Neutrophil (primary cell): ENCODE results near the gene LRP8.

Source experiments
- H3K27ac ChIP-seq: fragments of 200-600 bp; sonication (generic); 2 replicates; pipeline ENCODE4 v1.5.1; 2016; ENCODE audit warnings: mild to moderate bottlenecking, moderate library complexity
- H3K27me3 ChIP-seq: fragments of 200-600 bp; sonication (generic); 2 replicates; pipeline ENCODE4 v1.6.0; 2016; ENCODE audit warnings: mild to moderate bottlenecking
- H3K36me3 ChIP-seq: fragments of 200-600 bp; sonication (generic); 2 replicates; pipeline ENCODE4 v1.5.1; 2017
- H3K4me1 ChIP-seq, 2 experiments: fragments of 200-600 bp in 1 of 2; sonication (generic) in 1 of 2; 1 replicate in 1 of 2; 2 replicates in 1 of 2; pipeline versions ENCODE4 v1.5.1 to v1.6.1; 2013 to 2016; ENCODE audit warnings: low read depth in 1 of 2, low read length in 1 of 2, mild to moderate bottlenecking in 1 of 2, moderate library complexity in 1 of 2; ENCODE audit not compliant: control insufficient read depth in 1 of 2, insufficient read depth in 1 of 2
- H3K4me3 ChIP-seq, 2 experiments: fragments of 200-600 bp in 1 of 2; sonication (generic) in 1 of 2; 1 replicate in 1 of 2; 2 replicates in 1 of 2; pipeline ENCODE4 v1.5.1; 2013 to 2016; ENCODE audit warnings: low read depth in 1 of 2, low read length in 1 of 2, mild to moderate bottlenecking in 1 of 2, moderate library complexity in 1 of 2
- H3K9me3 ChIP-seq: fragments of 200-600 bp; sonication (generic); 2 replicates; pipeline ENCODE4 v1.5.1; 2016
- TF ChIP-seq, protein P1 (sequence below): fragments of 200-600 bp; sonication (generic); IDR thresholded peaks from 2 replicates; pipeline ENCODE4 v1.5.1; 2016; ENCODE audit warnings: antibody characterized with exemption

LRP8 gene

DNA sequence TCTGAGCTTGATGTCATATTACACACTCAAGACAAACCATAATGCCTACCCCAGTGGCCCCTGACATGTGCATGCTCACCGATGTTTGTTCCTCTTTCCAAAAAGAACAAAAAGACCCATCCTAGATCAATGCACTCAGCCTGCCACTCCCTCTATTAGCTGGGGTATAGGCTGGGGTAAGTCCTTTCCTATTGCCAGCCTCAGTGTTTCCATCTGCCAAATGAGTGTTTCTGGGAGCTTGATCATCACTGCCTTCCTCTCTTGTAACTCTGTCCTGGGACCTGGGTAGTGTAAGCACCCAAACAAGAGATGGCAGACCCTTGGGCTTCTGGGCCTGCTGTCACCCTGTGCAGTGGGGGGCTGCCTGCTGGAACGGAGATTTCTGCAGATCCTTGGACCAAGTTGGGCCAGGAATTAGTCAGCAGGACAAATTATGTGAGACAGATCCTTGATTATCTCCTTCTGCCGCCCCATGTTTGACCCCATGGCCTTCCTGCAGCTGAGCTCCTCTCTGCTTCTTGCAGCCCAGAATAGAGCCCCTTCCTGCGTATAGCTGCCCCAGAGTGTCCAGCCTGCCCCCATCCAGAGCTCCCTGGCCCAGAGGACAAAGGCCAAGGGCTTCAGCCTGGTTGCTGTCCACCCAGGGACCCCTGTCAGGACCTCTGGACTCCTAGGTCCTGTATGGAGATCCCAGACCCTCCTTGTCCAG lies 31.5 kb upstream of the LRP8 start:
- Histone ChIP-seq H3K36me3 (no peaks in the 10 kb centered on the region), H3K9me3 (peaks cover 10% of the 10 kb centered on the region), H3K27ac (no peak overlapping the region), H3K4me3 (no peak overlapping the region), H3K4me1 (no peaks in the 10 kb centered on the region), H3K27me3 (no peaks in the 10 kb centered on the region)
- TF ChIP-seq, protein P1, sequence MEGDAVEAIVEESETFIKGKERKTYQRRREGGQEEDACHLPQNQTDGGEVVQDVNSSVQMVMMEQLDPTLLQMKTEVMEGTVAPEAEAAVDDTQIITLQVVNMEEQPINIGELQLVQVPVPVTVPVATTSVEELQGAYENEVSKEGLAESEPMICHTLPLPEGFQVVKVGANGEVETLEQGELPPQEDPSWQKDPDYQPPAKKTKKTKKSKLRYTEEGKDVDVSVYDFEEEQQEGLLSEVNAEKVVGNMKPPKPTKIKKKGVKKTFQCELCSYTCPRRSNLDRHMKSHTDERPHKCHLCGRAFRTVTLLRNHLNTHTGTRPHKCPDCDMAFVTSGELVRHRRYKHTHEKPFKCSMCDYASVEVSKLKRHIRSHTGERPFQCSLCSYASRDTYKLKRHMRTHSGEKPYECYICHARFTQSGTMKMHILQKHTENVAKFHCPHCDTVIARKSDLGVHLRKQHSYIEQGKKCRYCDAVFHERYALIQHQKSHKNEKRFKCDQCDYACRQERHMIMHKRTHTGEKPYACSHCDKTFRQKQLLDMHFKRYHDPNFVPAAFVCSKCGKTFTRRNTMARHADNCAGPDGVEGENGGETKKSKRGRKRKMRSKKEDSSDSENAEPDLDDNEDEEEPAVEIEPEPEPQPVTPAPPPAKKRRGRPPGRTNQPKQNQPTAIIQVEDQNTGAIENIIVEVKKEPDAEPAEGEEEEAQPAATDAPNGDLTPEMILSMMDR: no peak

- H3K9me3 ChIP-seq: peaks cover 10% of the 10 kb centered on the region
- no peaks in the 10 kb centered on the region for H3K36me3 ChIP-seq
- TF ChIP-seq, protein P1: no peak
- H3K4me3 ChIP-seq: no peak overlapping the region
- no peak overlapping the region for H3K27ac ChIP-seq
- H3K4me1 ChIP-seq: no peaks in the 10 kb centered on the region
- no peaks in the 10 kb centered on the region for H3K27me3 ChIP-seq
These were observed 28.8 kb upstream of the LRP8 start for GRCh38 chr1:53356637-53357036.

GRCh38 chr1:53354119-53354518 lies 26.2 kb upstream of the LRP8 start:
- Histone ChIP-seq H3K4me1 (no peaks in the 10 kb centered on the region), H3K36me3 (no peaks in the 10 kb centered on the region), H3K4me3 (no peak overlapping the region), H3K27ac (no peak overlapping the region), H3K27me3 (no peaks in the 10 kb centered on the region), H3K9me3 (peaks cover 10% of the 10 kb centered on the region)
- TF ChIP-seq, protein P1: no peak

DNA sequence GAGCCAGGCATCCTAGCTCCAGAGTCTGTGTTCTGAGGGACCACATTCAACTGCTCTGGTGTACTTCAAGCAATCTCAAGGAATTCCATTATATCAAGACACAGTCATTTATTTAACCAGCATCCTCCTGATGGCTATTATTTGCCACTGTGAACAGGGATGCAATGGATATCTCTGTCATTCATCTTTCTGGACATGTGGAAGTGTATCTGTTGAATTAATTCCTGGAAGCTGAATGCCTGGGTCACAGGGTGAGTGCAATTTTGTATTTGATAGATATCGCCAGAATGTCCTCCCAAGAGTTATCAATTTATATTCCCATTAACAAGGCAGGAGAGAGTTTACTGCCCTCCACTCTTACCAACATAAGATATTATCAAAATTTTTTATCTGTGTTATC lies 24.7 kb upstream of the LRP8 start:
- H3K27ac ChIP-seq: no peak overlapping the region
- TF ChIP-seq, protein P1: no peak
- H3K4me1 ChIP-seq: no peaks in the 10 kb centered on the region
- no peak overlapping the region for H3K4me3 ChIP-seq
- H3K27me3 ChIP-seq: no peaks in the 10 kb centered on the region
- H3K36me3 ChIP-seq: no peaks in the 10 kb centered on the region
- H3K9me3 ChIP-seq: peaks cover under 1% of the 10 kb centered on the region

GRCh38 chr1:53350853-53351767 lies 23.2 kb upstream of the LRP8 start:
- no peak overlapping the region for H3K4me3 ChIP-seq
- no peaks in the 10 kb centered on the region for H3K9me3 ChIP-seq
- no peaks in the 10 kb centered on the region for H3K4me1 ChIP-seq
- H3K36me3 ChIP-seq: no peaks in the 10 kb centered on the region
- H3K27ac ChIP-seq: no peak overlapping the region
- TF ChIP-seq, protein P1: no peak
- no peaks in the 10 kb centered on the region for H3K27me3 ChIP-seq
